Gastrocnemius medialis (tissue), 4 donors: ENCODE measurements around the gene CIAO3.

Experiments used
- POLR2A ChIP-seq, 2 donors: fragments of 450-650 bp; IDR thresholded peaks; one replicate each; pipeline ENCODE4 v1.6.1; 2017; ENCODE audit warnings: antibody characterized with exemption in 2 of 2, mild to moderate bottlenecking in 2 of 2, moderate library complexity in 2 of 2
- TF ChIP-seq, protein P1 (sequence below), 5 experiments: fragments of 450-650 bp in 3 of 5; fragments of 200-600 bp in 2 of 5; sonication (generic) in 2 of 5; IDR thresholded peaks in 4 of 5; conservative IDR thresholded peaks in 1 of 5; 1 replicate in 4 of 5; 2 replicates in 1 of 5; pipeline ENCODE4 v1.5.1; 2016 to 2019; ENCODE audit warnings: antibody characterized with exemption in 5 of 5, mild to moderate bottlenecking in 3 of 5, moderate library complexity in 3 of 5

DNA sequence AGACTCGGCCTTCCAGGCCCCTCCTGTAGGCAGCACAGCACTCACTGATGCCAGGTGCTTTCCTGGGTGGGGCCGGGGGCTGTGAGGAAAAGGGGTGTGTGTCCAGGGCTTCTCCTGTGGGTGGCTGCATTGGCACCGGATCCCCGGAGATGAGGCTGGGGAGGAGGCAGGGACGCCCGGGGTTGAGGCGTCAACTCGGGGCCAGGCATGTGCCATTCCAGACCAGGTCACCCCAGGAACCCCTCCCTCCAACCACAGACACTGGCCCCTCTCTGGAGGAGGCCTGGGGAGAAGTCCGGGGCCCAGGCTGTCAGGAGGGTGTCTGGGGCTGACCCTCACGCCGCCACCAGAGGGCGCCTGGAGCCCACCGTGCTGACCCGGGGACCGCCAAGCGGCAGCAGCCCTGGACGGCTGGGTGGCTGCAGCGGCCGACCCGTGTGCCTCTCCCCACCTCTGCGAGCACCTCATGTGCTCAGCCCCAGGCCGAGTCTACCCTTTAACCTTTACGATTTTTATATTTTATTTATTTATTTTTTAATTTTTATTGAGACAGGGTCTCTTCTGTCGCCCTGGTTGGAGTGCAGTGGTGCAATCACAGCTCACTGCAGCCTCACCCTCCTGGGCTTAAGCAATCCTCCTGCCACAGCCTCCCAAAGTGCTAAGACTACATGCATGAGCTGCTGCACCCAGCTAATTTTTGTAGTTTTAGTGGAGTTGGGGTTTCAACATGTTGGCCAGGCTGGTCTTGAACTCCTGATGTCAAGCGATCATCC lies 29.1 kb downstream of the CIAO3 start:
- TF ChIP-seq, protein P1, sequence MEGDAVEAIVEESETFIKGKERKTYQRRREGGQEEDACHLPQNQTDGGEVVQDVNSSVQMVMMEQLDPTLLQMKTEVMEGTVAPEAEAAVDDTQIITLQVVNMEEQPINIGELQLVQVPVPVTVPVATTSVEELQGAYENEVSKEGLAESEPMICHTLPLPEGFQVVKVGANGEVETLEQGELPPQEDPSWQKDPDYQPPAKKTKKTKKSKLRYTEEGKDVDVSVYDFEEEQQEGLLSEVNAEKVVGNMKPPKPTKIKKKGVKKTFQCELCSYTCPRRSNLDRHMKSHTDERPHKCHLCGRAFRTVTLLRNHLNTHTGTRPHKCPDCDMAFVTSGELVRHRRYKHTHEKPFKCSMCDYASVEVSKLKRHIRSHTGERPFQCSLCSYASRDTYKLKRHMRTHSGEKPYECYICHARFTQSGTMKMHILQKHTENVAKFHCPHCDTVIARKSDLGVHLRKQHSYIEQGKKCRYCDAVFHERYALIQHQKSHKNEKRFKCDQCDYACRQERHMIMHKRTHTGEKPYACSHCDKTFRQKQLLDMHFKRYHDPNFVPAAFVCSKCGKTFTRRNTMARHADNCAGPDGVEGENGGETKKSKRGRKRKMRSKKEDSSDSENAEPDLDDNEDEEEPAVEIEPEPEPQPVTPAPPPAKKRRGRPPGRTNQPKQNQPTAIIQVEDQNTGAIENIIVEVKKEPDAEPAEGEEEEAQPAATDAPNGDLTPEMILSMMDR (IDR thresholded peaks at IDR 0.05 in 4 of 5, conservative IDR thresholded peaks at IDR 0.05 in 1 of 5): peak; percentile 73 to 95 (median 94)
- no peak for TF ChIP-seq POLR2A (IDR thresholded peaks at IDR 0.05)
